Adrenal gland (tissue), 5 donors: Measurements from ENCODE around the gene ZKSCAN1.

ENCODE experiments used
- POLR2A ChIP-seq, 2 donors: fragments of 450-650 bp; IDR thresholded peaks; one replicate each; pipeline ENCODE4 v1.6.1; 2017; ENCODE audit warnings: antibody characterized with exemption in 2 of 2, mild to moderate bottlenecking in 2 of 2, moderate library complexity in 1 of 2
- TF ChIP-seq, protein P1 (sequence below), 6 experiments: fragments of 450-650 bp in 4 of 6; fragments of 200-600 bp in 2 of 6; sonication (generic) in 1 of 6; IDR thresholded peaks; 1 replicate in 5 of 6; 2 replicates in 1 of 6; pipeline versions ENCODE4 v1.5.1 to v1.8.0; 2016 to 2021; ENCODE audit warnings: antibody characterized with exemption in 6 of 6, mild to moderate bottlenecking in 2 of 6, moderate library complexity in 1 of 6
- donor health status: DM: no; HTN: no; CAD: no.

DNA sequence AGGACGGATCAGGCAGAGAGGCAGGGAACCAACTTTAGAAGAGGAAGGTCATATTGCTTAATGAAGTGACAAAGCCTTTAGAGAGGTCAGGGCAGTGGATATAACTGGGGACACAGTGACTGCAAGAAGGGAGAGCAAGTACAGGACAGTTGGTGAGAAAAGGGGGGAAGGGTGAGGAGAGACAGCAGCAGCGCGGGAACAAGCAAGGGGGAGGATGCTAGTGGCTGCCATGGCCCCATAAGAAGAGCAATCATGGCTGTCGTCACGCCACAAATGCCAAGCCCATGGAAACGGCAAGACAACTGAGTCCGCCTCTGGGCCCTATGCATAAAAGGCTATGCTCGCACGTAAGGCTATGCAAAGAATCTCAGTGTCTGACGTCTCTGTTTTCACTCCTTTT lies 57.1 kb downstream of the ZKSCAN1 start:
- TF ChIP-seq POLR2A (IDR thresholded peaks at IDR 0.05), result no peak
- TF ChIP-seq, protein P1, sequence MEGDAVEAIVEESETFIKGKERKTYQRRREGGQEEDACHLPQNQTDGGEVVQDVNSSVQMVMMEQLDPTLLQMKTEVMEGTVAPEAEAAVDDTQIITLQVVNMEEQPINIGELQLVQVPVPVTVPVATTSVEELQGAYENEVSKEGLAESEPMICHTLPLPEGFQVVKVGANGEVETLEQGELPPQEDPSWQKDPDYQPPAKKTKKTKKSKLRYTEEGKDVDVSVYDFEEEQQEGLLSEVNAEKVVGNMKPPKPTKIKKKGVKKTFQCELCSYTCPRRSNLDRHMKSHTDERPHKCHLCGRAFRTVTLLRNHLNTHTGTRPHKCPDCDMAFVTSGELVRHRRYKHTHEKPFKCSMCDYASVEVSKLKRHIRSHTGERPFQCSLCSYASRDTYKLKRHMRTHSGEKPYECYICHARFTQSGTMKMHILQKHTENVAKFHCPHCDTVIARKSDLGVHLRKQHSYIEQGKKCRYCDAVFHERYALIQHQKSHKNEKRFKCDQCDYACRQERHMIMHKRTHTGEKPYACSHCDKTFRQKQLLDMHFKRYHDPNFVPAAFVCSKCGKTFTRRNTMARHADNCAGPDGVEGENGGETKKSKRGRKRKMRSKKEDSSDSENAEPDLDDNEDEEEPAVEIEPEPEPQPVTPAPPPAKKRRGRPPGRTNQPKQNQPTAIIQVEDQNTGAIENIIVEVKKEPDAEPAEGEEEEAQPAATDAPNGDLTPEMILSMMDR (IDR thresholded peaks at IDR 0.05), result no peak
